Thymus (tissue), 11 donors: ENCODE data around the gene PLB1. TPM values are rescaled to one million over a fixed set of nuclear protein-coding genes. Genes with fewer than 3 reads are reported as not detected.

Source experiments
- DNase-seq, 9 donors: peaks; one replicate each; pipeline ENCODE4 v3.0.0-alpha.2; 2013; ENCODE audit warnings: low spot score in 9 of 9, low read depth in 6 of 9, missing footprints in 1 of 9
- H3K27ac ChIP-seq, 2 donors: one replicate each; pipeline ENCODE4 v1.5.1; 2013; ENCODE audit warnings: control low read depth in 1 of 2, low read depth in 1 of 2, low read length in 1 of 2, mild to moderate bottlenecking in 1 of 2, moderate library complexity in 1 of 2
- H3K27me3 ChIP-seq, 2 donors: one replicate each; pipeline ENCODE4 v1.5.1; 2013; ENCODE audit warnings: low read length in 1 of 2; ENCODE audit not compliant: control insufficient read depth in 2 of 2, insufficient read depth in 1 of 2
- H3K36me3 ChIP-seq, 2 donors: one replicate each; pipeline ENCODE4 v1.5.1; 2013; ENCODE audit warnings: low read length in 1 of 2, mild to moderate bottlenecking in 1 of 2, moderate library complexity in 1 of 2; ENCODE audit not compliant: control insufficient read depth in 2 of 2, insufficient read depth in 2 of 2
- H3K4me1 ChIP-seq, 2 donors: one replicate each; pipeline ENCODE4 v1.5.1; 2013; ENCODE audit warnings: low read length in 2 of 2; ENCODE audit not compliant: control insufficient read depth in 2 of 2, insufficient read depth in 2 of 2
- H3K4me3 ChIP-seq, 2 donors: one replicate each; pipeline ENCODE4 v1.5.1; 2013; ENCODE audit warnings: low read length in 2 of 2, control low read depth in 1 of 2, mild to moderate bottlenecking in 1 of 2
- H3K9me3 ChIP-seq, 2 donors: one replicate each; pipeline ENCODE4 v1.5.1; 2013; ENCODE audit warnings: low read length in 1 of 2, mild to moderate bottlenecking in 1 of 2; ENCODE audit not compliant: control insufficient read depth in 2 of 2, insufficient read depth in 1 of 2
- WGBS: extraction: QIAGEN DNeasy Blood & Tissue Kit; methylation state at CpG from one replicate; pipeline ENCODE4 v1.1.7; 2013; 5-methylcytosine and 5-hydroxymethylcytosine counted together
- polyA plus RNA-seq: library from polyadenylated mRNA; stranded (reverse); fragments of 200-250 nt; gene quantifications from one replicate; pipeline ENCODE4 v1.2.3, GENCODE V29; 2013
- total RNA-seq: library from RNA; stranded (reverse); fragments of 120-200 nt; gene quantifications from one replicate; pipeline ENCODE4 v1.2.4, GENCODE V29; 2013
- donor health status: healthy.

The PLB1 gene
- total and polyA plus RNA-seq, 2 donors = 1.8 to 2.3 TPM

DNA sequence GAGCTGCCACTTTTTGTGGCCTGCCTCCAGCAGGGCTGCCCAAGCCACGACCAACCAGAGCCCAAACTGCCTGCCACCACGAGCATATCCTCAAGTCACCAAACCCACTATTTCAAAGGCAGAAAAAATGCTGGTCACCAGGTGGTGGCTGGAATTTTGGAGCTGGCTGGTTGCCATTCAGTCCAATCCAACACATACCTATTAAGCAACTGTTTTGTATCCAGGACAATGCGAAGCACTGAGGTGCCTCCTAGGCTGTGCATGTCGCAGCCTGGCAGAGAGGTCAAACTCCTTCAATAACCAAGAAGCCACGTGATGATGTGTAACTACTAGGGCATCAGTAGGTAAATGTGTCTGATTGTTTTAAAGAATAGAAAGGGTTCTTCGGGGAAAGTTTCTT, 147.5 kb downstream of the PLB1 start:
- Histone ChIP-seq H3K9me3 (no peaks in the 10 kb centered on the region), H3K4me1 (peaks cover 0 to 3% of the 10 kb centered on the region in 2 donors), H3K4me3 (no peak overlapping the region), H3K36me3 (no peaks in the 10 kb centered on the region), H3K27ac (no peak overlapping the region), H3K27me3 (no peaks in the 10 kb centered on the region)
- 82% methylated on average over 6 of the region's 6 CpGs for WGBS
- no peak for DNase-seq

DNA sequence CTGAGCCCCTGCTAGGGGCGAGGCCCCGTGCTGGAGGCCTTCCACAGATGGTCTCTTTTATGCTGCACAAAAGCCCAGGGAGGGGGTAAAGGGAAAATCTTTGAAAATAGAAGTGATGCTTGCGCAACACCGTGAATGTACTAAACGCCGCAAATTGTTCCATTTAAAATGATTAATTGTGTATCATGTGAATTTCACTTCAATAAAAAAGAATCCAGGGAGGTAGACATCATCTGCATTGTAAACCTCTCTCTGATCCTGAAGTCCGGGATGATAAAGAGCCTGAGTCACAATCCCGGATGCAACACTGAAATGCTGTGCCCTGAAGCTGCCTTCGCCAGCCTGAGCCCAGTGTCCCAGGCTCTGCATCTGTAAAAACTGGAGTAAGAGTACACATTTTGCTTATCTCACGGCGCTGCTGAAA, 148.1 kb downstream of the PLB1 start:
- H3K27me3 ChIP-seq = no peaks in the 10 kb centered on the region
- no peaks in the 10 kb centered on the region for H3K36me3 ChIP-seq
- no peak for DNase-seq
- H3K9me3 ChIP-seq = no peaks in the 10 kb centered on the region
- peaks cover 0 to 3% of the 10 kb centered on the region in 2 donors for H3K4me1 ChIP-seq
- no peak overlapping the region for H3K4me3 ChIP-seq
- 94% methylated on average over 11 of the region's 11 CpGs for WGBS
- H3K27ac ChIP-seq = no peak overlapping the region

GRCh38 chr2:28644760-28645159, 148.9 kb downstream of the PLB1 start:
- H3K36me3 ChIP-seq = no peaks in the 10 kb centered on the region
- peaks cover 0 to 5% of the 10 kb centered on the region in 2 donors for H3K4me1 ChIP-seq
- 97% methylated on average over 7 of the region's 7 CpGs for WGBS
- H3K4me3 ChIP-seq = no peak overlapping the region
- no peaks in the 10 kb centered on the region for H3K9me3 ChIP-seq
- DNase-seq = no peak
- no peak overlapping the region for H3K27ac ChIP-seq
- no peaks in the 10 kb centered on the region for H3K27me3 ChIP-seq

GRCh38 chr2:28645553-28645952, 149.7 kb downstream of the PLB1 start:
- H3K9me3 ChIP-seq = no peaks in the 10 kb centered on the region
- no peak overlapping the region for H3K27ac ChIP-seq
- H3K4me3 ChIP-seq = no peak overlapping the region
- peaks cover 0 to 5% of the 10 kb centered on the region in 2 donors for H3K4me1 ChIP-seq
- no peak for DNase-seq
- no peaks in the 10 kb centered on the region for H3K36me3 ChIP-seq
- 96% methylated on average over 2 of the region's 2 CpGs for WGBS
- H3K27me3 ChIP-seq = no peaks in the 10 kb centered on the region

GRCh38 chr2:28647682-28648081, 151.8 kb downstream of the PLB1 start:
- no peaks in the 10 kb centered on the region for H3K36me3 ChIP-seq
- no peaks in the 10 kb centered on the region for H3K27me3 ChIP-seq
- H3K4me1 ChIP-seq = peaks cover 0 to 2% of the 10 kb centered on the region in 2 donors
- no peak overlapping the region for H3K4me3 ChIP-seq
- 93% methylated on average over 4 of the region's 4 CpGs for WGBS
- no peaks in the 10 kb centered on the region for H3K9me3 ChIP-seq
- DNase-seq = no peak
- H3K27ac ChIP-seq = no peak overlapping the region

DNA sequence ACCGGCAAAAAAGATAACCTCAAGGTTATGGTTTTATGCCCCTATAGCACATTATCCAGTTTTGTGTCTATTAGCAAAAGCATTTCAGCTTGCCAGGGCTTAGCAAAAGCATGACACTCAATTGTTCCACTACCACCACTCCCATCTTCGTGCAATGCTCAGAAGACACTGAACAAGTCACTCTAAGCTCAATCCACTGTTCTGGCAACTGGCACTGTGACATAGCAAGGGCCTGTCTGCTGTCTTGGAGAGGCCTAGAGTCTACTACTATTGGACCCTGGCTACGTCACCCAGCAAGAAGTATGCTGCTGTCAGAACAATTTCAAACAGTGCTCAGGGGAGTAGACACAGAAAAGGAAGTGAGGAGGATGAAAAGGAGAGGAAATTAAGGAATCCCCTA, 152.3 kb downstream of the PLB1 start:
- H3K27me3 ChIP-seq = no peaks in the 10 kb centered on the region
- peaks cover 0 to 2% of the 10 kb centered on the region in 2 donors for H3K4me1 ChIP-seq
- no peak overlapping the region for H3K27ac ChIP-seq
- WGBS = 94% methylated on average over 3 of the region's 3 CpGs
- no peaks in the 10 kb centered on the region for H3K36me3 ChIP-seq
- H3K9me3 ChIP-seq = no peaks in the 10 kb centered on the region
- no peak for DNase-seq
- no peak overlapping the region for H3K4me3 ChIP-seq

GRCh38 chr2:28648671-28649395, 153.0 kb downstream of the PLB1 start:
- 84% methylated on average over 4 of the region's 4 CpGs for WGBS
- no peaks in the 10 kb centered on the region for H3K9me3 ChIP-seq
- peaks cover 0 to 2% of the 10 kb centered on the region in 2 donors for H3K4me1 ChIP-seq

GRCh38 chr2:28649481-28650265, 153.8 kb downstream of the PLB1 start:
- no peak for DNase-seq
- Histone ChIP-seq H3K36me3 (no peaks in the 10 kb centered on the region), H3K4me3 (no peak overlapping the region), H3K4me1 (peaks cover 0 to 2% of the 10 kb centered on the region in 2 donors), H3K27ac (no peak overlapping the region), H3K27me3 (no peaks in the 10 kb centered on the region), H3K9me3 (no peaks in the 10 kb centered on the region)
- WGBS = 96% methylated on average over 8 of the region's 8 CpGs

More at GRCh38 chr2:28648671-28649395, 153.0 kb downstream of the PLB1 start:
- H3K27me3 ChIP-seq = no peaks in the 10 kb centered on the region
- H3K27ac ChIP-seq = no peak overlapping the region
- no peak for DNase-seq
- H3K4me3 ChIP-seq = no peak overlapping the region
- H3K36me3 ChIP-seq = no peaks in the 10 kb centered on the region

DNA sequence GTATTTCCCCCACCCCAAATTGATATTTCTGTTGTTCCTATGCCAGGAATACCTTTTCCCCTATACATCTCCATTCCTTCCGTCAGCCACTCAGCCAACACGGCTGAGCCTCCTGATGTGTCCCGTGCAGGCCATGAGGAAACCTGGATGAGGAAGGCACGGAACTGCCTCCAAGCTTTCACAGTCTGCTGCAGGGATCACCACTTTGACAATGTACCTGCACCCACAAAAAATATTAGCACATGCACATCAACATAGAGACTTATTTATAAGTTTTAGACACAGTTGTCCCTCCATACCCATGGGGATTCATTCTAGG, 154.4 kb downstream of the PLB1 start:
- Histone ChIP-seq H3K27me3 (no peaks in the 10 kb centered on the region), H3K4me1 (peaks cover 0 to 2% of the 10 kb centered on the region in 2 donors)

More for the DNA sequence above, 154.4 kb downstream of the PLB1 start:
- H3K4me3 ChIP-seq = no peak overlapping the region
- H3K27ac ChIP-seq = no peak overlapping the region
- 97% methylated on average over 4 of the region's 4 CpGs for WGBS
- DNase-seq = no peak
- no peaks in the 10 kb centered on the region for H3K9me3 ChIP-seq
- no peaks in the 10 kb centered on the region for H3K36me3 ChIP-seq
